ENCODE data around the gene NSG1.

NSG1 gene

GRCh38 chr4:4397441-4397819 is 10.5 kb downstream of the NSG1 start:
- DNase-seq (ENCODE audit: insufficient read length, low spot score) = no peak
- FAIRE-seq = no peak
- TF ChIP-seq CTCF (IDR thresholded peaks at IDR 0.05; ENCODE audit: insufficient read depth, missing control alignments) = no peak

GRCh38 chr4:4398430-4398829 is 11.5 kb downstream of the NSG1 start:
- FAIRE-seq (no peak), DNase-seq (ENCODE audit: insufficient read length, low spot score) (no peak)
- TF ChIP-seq CTCF (IDR thresholded peaks at IDR 0.05; ENCODE audit: insufficient read depth, missing control alignments) = no peak

GRCh38 chr4:4401036-4401435 is 14.1 kb downstream of the NSG1 start:
- TF ChIP-seq CTCF (IDR thresholded peaks at IDR 0.05; ENCODE audit: insufficient read depth, missing control alignments) = no peak
- no peak for FAIRE-seq
- no peak for DNase-seq (ENCODE audit: insufficient read length, low spot score)

GRCh38 chr4:4402966-4403365 is 16.1 kb downstream of the NSG1 start:
- DNase-seq (ENCODE audit: insufficient read length, low spot score) (no peak), FAIRE-seq (no peak)
- no peak for TF ChIP-seq CTCF (IDR thresholded peaks at IDR 0.05; ENCODE audit: insufficient read depth, missing control alignments)

- TF ChIP-seq CTCF (IDR thresholded peaks at IDR 0.05; ENCODE audit: insufficient read depth, missing control alignments) = no peak
- no peak for FAIRE-seq
- DNase-seq (ENCODE audit: insufficient read length, low spot score) = no peak
Observed at GRCh38 chr4:4405358-4405962, 18.6 kb downstream of the NSG1 start.

GRCh38 chr4:4406455-4407298 is 19.8 kb downstream of the NSG1 start:
- no peak for TF ChIP-seq CTCF (IDR thresholded peaks at IDR 0.05; ENCODE audit: insufficient read depth, missing control alignments)
- DNase-seq (ENCODE audit: insufficient read length, low spot score) = no peak
- FAIRE-seq = no peak

Measured in D721Med (cell line).